Measurements from ENCODE around the gene CNST.
"Not testable (repeated sequence)": the region's sequence is repeated elsewhere in the genome, so short reads cannot be mapped to it uniquely, and the experiment has no call there.

CNST gene

DNA sequence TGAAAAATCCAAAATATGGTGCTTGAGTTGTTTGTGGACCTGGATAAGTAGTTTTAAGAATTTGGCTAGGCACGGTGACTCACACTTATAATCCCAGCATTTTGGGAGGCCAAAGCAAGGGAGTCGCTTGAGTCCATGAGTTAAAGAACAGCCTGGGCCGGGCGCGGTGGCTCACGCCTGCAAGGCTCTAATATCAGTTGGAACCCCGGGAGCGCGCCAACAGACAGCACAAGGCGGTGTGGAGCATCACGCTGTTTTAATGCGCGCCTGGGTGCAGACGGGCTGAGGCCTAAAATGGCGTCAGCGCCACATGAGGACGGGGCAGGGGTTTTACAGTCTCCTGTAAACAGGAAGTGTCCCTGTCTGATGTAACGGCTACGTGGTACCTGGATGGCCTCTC is 39.0 kb downstream of the CNST start:
- H3K36me3 ChIP-seq (ENCODE audit: control insufficient read depth, insufficient read depth, low read length, severe bottlenecking); H3K9me3 ChIP-seq (ENCODE audit: control insufficient read depth, low read length); H3K27me3 ChIP-seq (replicated peaks; ENCODE audit: control insufficient read depth, insufficient read depth, low read length); DNase-seq (ENCODE audit: low read depth); H3K9ac ChIP-seq (ENCODE audit: low read length); H3K4me3 ChIP-seq (ENCODE audit: low read length): not testable (repeated sequence)
- H3K4me1 ChIP-seq (ENCODE audit: control insufficient read depth, insufficient read depth, low read length): peaks cover 13% of the 10 kb centered on the region

DNA sequence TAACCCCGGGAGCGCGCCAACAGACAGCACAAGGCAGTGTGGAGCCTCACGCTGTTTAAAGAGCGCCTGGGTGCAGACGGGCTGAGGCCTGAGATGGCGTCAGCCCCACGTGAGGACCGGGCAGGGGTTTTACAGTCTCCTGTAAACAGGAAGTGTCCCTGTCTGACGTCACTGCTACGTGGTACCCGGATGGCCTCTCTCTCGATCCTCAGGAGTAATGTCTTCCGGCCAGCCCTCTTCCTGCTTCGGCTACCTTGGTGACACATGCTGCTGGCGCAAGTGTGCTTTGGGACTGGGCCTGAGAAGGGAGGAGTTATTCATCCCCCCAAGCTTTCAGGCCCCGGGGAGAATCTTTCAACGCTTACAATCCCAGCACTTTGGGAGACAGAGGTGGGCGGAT is 41.2 kb downstream of the CNST start:
- no peaks in the 10 kb centered on the region for H3K36me3 ChIP-seq (ENCODE audit: control insufficient read depth, insufficient read depth, low read length, severe bottlenecking)

DNA sequence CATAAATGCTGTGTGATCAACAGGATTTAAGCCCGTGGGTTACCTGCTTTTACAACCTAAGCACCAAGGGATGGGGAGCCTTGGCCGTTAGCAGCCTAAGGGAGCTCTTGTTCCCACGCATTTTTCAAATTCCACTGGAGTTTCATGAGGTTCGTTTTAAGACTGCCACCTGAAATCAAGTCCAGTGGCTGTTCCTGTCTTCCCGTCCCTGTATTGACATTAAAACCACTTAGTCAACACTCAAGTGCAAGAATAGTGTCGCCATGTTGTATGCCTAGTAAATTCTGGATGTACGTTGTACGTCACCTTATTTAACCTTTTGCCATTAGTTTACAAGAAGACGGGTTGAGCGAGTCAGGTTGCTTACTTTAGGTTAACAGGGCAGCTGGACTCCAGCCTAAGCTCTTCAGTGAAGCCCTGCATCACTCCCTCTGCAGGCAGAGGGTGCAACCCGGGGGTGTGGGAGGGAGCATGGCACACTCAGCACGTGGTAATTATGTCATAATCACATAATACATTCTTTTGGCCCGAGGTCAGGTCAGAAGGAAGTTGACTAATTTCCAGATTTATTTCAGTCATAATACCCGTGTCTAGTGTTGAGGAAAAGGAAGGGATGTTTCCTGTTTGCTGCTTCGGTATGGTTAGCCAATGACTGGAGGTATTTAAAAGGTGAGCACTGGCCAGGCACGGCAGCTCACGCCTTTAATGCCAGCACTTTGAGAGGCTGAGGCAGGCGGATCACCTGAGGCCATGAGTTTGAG is 42.5 kb downstream of the CNST start:
- Histone ChIP-seq H3K9ac (ENCODE audit: low read length) (no peak overlapping the region), H3K36me3 (ENCODE audit: control insufficient read depth, insufficient read depth, low read length, severe bottlenecking) (no peaks in the 10 kb centered on the region), H3K9me3 (ENCODE audit: control insufficient read depth, low read length) (no peaks in the 10 kb centered on the region), H3K4me1 (ENCODE audit: control insufficient read depth, insufficient read depth, low read length) (peaks cover 30% of the 10 kb centered on the region), H3K27me3 (replicated peaks; ENCODE audit: control insufficient read depth, insufficient read depth, low read length) (no peaks in the 10 kb centered on the region), H3K4me3 (ENCODE audit: low read length) (no peak overlapping the region)
- peak; percentile 46 for DNase-seq (ENCODE audit: low read depth)

More for the DNA sequence above, 41.2 kb downstream of the CNST start:
- H3K4me3 ChIP-seq (ENCODE audit: low read length): no peak overlapping the region
- DNase-seq (ENCODE audit: low read depth): no peak
- H3K9me3 ChIP-seq (ENCODE audit: control insufficient read depth, low read length): no peaks in the 10 kb centered on the region
- no peak overlapping the region for H3K9ac ChIP-seq (ENCODE audit: low read length)
- H3K4me1 ChIP-seq (ENCODE audit: control insufficient read depth, insufficient read depth, low read length): peaks cover 30% of the 10 kb centered on the region
- no peaks in the 10 kb centered on the region for H3K27me3 ChIP-seq (replicated peaks; ENCODE audit: control insufficient read depth, insufficient read depth, low read length)

DNA sequence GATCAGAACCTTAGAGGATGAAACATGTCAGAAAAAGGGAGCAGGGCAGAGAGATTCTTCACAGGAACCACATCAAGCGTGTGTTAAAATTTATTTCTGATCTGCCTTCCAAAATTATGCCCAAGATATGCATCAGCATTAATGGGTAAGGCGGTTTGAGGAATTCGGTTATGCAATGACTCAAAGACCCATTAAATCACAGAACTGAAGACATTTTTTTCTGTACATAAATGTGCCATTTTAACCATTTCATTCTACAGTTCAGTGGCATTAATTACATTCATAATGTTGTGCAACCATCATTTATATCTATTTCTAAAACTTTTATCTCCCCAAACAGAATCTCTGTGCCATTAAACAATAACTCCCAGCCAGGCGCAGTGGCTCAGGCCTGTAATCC is 43.4 kb downstream of the CNST start:
- DNase-seq (ENCODE audit: low read depth): peak; percentile 33
- Histone ChIP-seq H3K4me1 (ENCODE audit: control insufficient read depth, insufficient read depth, low read length) (peaks cover 30% of the 10 kb centered on the region), H3K9ac (ENCODE audit: low read length) (no peak overlapping the region), H3K4me3 (ENCODE audit: low read length) (no peak overlapping the region), H3K9me3 (ENCODE audit: control insufficient read depth, low read length) (no peaks in the 10 kb centered on the region), H3K27me3 (replicated peaks; ENCODE audit: control insufficient read depth, insufficient read depth, low read length) (no peaks in the 10 kb centered on the region), H3K36me3 (ENCODE audit: control insufficient read depth, insufficient read depth, low read length, severe bottlenecking) (no peaks in the 10 kb centered on the region)

DNA sequence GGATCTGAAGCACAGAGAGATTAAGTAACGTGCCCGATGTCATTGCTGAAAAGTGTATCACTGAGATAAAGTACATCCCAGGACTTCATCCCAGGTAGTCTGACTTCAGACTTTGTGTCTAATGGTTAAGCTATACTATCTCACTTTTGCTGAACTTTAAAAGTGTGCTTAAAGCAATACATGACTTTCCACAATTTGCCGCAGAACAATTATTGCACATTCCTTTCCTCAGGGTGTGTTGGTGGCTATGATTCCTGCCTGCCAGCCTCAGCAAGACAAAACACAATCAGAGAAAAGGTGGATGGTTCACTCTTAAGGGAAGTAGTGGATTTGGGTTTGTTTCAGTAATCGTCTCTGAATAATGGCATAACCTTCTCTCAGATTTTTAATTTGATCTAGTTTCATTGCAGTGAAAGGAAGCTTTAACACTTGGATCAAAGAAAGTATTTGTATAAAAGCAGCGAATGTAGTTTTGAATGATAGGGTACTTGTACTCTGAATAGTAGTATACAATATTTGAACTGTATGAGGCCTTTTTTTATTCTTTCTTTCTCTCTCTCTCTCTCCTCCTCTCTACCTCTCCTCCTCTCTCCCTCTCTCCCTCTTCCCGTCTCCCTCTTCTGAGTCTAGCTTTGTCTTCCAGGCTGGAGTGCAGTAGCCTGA is 47.0 kb downstream of the CNST start:
- no peak overlapping the region for H3K9ac ChIP-seq (ENCODE audit: low read length)
- no peak for DNase-seq (ENCODE audit: low read depth)
- no peaks in the 10 kb centered on the region for H3K27me3 ChIP-seq (replicated peaks; ENCODE audit: control insufficient read depth, insufficient read depth, low read length)
- H3K4me1 ChIP-seq (ENCODE audit: control insufficient read depth, insufficient read depth, low read length): peaks cover 48% of the 10 kb centered on the region
- no peaks in the 10 kb centered on the region for H3K9me3 ChIP-seq (ENCODE audit: control insufficient read depth, low read length)
- no peak overlapping the region for H3K4me3 ChIP-seq (ENCODE audit: low read length)
- H3K36me3 ChIP-seq (ENCODE audit: control insufficient read depth, insufficient read depth, low read length, severe bottlenecking): no peaks in the 10 kb centered on the region

DNA sequence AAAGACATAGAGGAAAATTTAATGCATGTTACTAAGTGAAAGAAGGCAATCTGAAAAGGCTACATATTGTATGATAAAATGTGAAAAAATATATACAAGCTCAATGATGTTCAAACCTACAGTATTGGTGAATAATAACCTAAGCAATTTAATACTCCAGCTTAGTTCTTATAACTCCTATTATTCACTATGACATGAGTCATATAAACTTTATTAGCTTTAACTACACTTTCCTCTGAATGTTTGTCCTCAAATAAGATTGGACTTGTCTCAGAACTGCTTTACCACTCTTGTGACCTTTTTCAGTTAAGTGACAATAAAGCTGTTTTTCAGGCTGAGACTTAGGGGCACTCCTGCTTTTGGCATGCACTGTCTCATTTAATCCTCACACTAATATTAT is 50.9 kb downstream of the CNST start:
- peak overlapping the region; percentile 40 for H3K9ac ChIP-seq (ENCODE audit: low read length)
- no peaks in the 10 kb centered on the region for H3K9me3 ChIP-seq (ENCODE audit: control insufficient read depth, low read length)
- no peak for DNase-seq (ENCODE audit: low read depth)
- peaks cover 6% of the 10 kb centered on the region for H3K36me3 ChIP-seq (ENCODE audit: control insufficient read depth, insufficient read depth, low read length, severe bottlenecking)
- no peak overlapping the region for H3K4me3 ChIP-seq (ENCODE audit: low read length)
- H3K27me3 ChIP-seq (replicated peaks; ENCODE audit: control insufficient read depth, insufficient read depth, low read length): no peaks in the 10 kb centered on the region
- peaks cover 27% of the 10 kb centered on the region for H3K4me1 ChIP-seq (ENCODE audit: control insufficient read depth, insufficient read depth, low read length)

DNA sequence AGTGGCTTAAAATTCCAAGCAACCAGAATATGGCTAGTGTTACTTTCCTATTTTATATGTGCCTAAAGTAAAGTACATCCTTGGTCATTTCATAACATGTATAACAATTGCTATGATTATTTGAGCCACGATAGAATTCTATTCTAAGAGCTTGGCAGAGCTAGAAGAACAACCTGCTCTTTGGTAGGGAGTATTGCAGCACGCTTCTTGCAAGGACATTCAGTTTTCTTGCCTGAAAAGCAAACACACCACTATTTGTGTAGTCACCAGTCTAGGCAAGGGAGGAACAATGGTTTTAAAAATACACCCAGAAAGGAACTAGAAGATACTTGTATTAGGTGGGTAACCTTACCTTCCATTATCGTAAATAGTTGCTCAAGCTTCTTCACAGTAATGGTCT is 51.5 kb downstream of the CNST start:
- Histone ChIP-seq H3K27me3 (replicated peaks; ENCODE audit: control insufficient read depth, insufficient read depth, low read length) (no peaks in the 10 kb centered on the region), H3K36me3 (ENCODE audit: control insufficient read depth, insufficient read depth, low read length, severe bottlenecking) (peaks cover 11% of the 10 kb centered on the region), H3K4me1 (ENCODE audit: control insufficient read depth, insufficient read depth, low read length) (peaks cover 27% of the 10 kb centered on the region), H3K4me3 (ENCODE audit: low read length) (no peak overlapping the region), H3K9ac (ENCODE audit: low read length) (peak overlapping the region; percentile 40), H3K9me3 (ENCODE audit: control insufficient read depth, low read length) (no peaks in the 10 kb centered on the region)
- no peak for DNase-seq (ENCODE audit: low read depth)

DNA sequence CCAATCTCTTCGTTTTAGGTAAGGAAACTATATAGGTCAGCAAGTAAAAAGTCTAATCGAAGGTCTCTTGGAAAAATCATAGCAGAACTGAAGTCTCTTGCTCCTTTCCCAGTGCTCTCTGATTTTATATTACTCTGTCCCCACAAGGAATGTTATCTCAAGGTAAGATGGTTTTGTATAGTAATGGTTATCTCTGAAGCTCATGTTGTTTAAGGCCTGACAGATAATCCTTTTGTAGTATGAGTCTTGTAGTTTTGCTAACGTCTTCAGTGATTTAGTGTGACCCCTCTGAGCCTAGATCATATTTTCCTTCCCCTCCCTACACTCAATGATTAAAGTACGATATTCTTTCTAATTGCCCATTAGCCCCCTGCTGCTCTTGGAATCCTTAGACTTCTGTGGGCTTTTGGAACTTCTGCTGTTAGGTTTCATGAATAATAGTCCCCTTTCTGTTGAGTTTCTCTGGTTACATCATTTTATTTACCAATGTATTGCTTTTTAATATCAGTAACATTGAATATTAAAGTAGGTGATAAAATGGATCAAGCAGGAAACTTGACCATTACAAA is 52.1 kb downstream of the CNST start:
- H3K9me3 ChIP-seq (ENCODE audit: control insufficient read depth, low read length): no peaks in the 10 kb centered on the region
- DNase-seq (ENCODE audit: low read depth): no peak

DNA sequence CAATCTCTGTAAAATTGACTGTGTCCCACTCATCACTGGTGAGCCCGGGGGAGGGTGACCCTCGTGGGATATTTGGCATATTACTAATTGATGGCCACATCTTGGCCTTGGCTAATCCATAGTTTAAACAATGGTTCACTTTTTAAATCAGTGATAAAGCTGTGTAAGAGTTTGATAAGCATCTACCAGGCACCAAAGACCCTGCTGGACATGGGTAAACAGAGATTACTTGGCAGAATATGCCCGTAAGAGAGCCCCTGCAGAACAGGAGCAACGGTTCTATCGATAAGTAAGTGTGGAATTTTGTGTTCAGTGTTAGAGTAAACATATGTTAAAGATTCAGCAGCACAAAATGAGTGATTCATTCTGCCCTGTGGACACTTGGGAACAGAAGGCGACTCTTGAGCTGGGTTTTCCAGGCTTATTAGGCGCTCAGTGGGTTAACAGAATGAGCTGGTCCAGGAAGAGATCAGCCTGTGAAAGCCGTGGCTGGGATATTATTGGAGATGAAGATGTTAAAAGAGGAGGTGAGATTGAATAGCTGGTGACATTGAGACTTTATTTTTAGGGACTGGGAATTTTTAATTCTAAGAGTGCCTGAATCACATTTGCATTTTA is 55.9 kb downstream of the CNST start:
- Histone ChIP-seq H3K9ac (ENCODE audit: low read length) (no peak overlapping the region), H3K36me3 (ENCODE audit: control insufficient read depth, insufficient read depth, low read length, severe bottlenecking) (peaks cover 30% of the 10 kb centered on the region), H3K4me3 (ENCODE audit: low read length) (no peak overlapping the region), H3K9me3 (ENCODE audit: control insufficient read depth, low read length) (no peaks in the 10 kb centered on the region), H3K4me1 (ENCODE audit: control insufficient read depth, insufficient read depth, low read length) (peaks cover 19% of the 10 kb centered on the region), H3K27me3 (replicated peaks; ENCODE audit: control insufficient read depth, insufficient read depth, low read length) (no peaks in the 10 kb centered on the region)
- DNase-seq (ENCODE audit: low read depth): no peak

More for the DNA sequence above, 52.1 kb downstream of the CNST start:
- Histone ChIP-seq H3K27me3 (replicated peaks; ENCODE audit: control insufficient read depth, insufficient read depth, low read length) (no peaks in the 10 kb centered on the region), H3K9ac (ENCODE audit: low read length) (peak overlapping the region; percentile 27), H3K36me3 (ENCODE audit: control insufficient read depth, insufficient read depth, low read length, severe bottlenecking) (peaks cover 11% of the 10 kb centered on the region), H3K4me1 (ENCODE audit: control insufficient read depth, insufficient read depth, low read length) (peaks cover 27% of the 10 kb centered on the region), H3K4me3 (ENCODE audit: low read length) (no peak overlapping the region)

DNA sequence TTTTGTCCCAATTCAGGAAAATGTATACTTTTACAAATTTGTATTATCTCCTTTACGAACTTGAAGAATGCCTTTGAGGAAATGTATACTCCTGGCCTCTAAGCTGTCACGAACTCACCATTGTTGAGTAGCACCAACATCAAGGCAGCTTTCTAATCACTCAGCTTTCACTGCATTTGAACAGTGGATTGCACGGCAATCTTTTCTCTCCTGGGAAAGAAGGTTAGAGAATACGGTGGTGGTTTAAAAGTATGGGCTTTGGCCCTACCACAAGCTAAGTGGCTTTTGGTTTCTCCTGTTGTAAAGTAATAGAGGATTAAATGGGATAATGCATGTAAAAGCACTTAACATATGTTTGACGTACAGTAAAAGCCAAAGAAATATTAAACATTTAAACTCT is 57.8 kb downstream of the CNST start:
- H3K27me3 ChIP-seq (replicated peaks; ENCODE audit: control insufficient read depth, insufficient read depth, low read length): no peaks in the 10 kb centered on the region
- H3K36me3 ChIP-seq (ENCODE audit: control insufficient read depth, insufficient read depth, low read length, severe bottlenecking): peaks cover 33% of the 10 kb centered on the region
- no peak overlapping the region for H3K4me3 ChIP-seq (ENCODE audit: low read length)
- DNase-seq (ENCODE audit: low read depth): no peak
- H3K9me3 ChIP-seq (ENCODE audit: control insufficient read depth, low read length): no peaks in the 10 kb centered on the region
- H3K4me1 ChIP-seq (ENCODE audit: control insufficient read depth, insufficient read depth, low read length): peaks cover 8% of the 10 kb centered on the region
- no peak overlapping the region for H3K9ac ChIP-seq (ENCODE audit: low read length)

DNA sequence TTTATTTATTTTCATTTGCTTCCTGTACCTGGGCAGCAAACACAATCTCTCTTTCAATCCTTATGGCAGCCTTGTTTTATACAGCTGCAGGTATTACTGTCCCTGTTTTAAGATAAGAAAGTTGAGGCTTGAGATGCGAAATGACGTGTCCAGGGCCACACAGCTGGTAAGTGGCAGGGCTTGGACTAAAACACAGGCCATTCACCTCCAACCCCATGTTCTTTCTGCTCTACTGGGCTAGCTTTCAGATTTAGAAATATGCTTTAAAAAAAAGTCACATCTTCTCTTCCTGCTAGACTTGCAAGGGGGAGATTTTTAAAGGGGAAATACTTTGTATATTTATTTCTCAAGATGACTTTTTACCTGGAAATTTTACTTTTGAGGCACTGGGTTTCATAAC is 62.8 kb downstream of the CNST start:
- Histone ChIP-seq H3K9ac (ENCODE audit: low read length) (peak overlapping the region; percentile 34), H3K9me3 (ENCODE audit: control insufficient read depth, low read length) (no peaks in the 10 kb centered on the region), H3K36me3 (ENCODE audit: control insufficient read depth, insufficient read depth, low read length, severe bottlenecking) (peaks cover 22% of the 10 kb centered on the region), H3K4me1 (ENCODE audit: control insufficient read depth, insufficient read depth, low read length) (peaks cover 47% of the 10 kb centered on the region), H3K4me3 (ENCODE audit: low read length) (peak overlapping the region; percentile 15), H3K27me3 (replicated peaks; ENCODE audit: control insufficient read depth, insufficient read depth, low read length) (no peaks in the 10 kb centered on the region)
- peak; percentile 6 for DNase-seq (ENCODE audit: low read depth)

All from adipocyte (in vitro differentiated cells).